ENCODE data around the gene GBP7.

Gene GBP7

DNA sequence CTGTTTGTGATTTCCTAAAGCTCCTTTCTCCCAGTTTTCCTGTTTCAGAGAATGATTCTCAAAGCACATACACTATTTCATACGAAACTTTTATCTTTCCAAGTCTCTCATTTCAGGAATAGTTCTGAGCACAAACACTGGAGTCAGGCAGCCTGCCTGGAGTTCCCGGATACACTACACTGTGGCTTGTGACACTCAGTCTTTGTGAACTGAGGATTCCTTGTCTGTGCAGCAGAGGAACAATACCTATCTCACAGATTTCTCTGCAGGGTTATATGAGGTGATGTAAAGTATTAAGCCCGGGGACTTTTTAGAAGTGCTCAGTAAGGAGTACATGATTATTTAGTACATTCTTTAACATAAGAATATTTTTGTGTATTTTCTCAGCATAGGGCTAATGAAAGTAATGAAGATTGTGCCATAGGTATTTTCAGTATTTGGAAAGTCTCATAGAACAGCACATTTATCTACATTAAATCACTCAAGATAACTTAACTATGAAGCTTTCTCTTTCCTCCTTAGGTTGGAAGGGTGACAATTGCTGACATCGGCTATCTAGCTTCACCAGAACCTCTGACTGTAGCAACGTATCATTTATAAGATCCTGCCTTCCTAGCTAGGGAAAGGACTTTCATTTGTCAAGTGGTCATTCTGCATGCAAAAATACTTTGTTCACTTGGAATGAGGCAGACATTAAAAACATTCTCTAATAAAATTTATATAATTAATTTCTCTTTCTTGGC, 62.8 kb downstream of the GBP7 start:
- TF ChIP-seq, protein P1, sequence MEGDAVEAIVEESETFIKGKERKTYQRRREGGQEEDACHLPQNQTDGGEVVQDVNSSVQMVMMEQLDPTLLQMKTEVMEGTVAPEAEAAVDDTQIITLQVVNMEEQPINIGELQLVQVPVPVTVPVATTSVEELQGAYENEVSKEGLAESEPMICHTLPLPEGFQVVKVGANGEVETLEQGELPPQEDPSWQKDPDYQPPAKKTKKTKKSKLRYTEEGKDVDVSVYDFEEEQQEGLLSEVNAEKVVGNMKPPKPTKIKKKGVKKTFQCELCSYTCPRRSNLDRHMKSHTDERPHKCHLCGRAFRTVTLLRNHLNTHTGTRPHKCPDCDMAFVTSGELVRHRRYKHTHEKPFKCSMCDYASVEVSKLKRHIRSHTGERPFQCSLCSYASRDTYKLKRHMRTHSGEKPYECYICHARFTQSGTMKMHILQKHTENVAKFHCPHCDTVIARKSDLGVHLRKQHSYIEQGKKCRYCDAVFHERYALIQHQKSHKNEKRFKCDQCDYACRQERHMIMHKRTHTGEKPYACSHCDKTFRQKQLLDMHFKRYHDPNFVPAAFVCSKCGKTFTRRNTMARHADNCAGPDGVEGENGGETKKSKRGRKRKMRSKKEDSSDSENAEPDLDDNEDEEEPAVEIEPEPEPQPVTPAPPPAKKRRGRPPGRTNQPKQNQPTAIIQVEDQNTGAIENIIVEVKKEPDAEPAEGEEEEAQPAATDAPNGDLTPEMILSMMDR (conservative IDR thresholded peaks at IDR 0.05; ENCODE audit: low read depth, low read length): no peak
- no peak overlapping the region for H3K27ac ChIP-seq
- no peak overlapping the region for H3K9ac ChIP-seq
- H3K4me2 ChIP-seq: no peak overlapping the region
- H3K27me3 ChIP-seq (ENCODE audit: insufficient read depth, low read depth): no peaks in the 10 kb centered on the region
- H2AFZ ChIP-seq (ENCODE audit: low read depth): no peak overlapping the region
- H3K36me3 ChIP-seq (ENCODE audit: insufficient read depth): no peaks in the 10 kb centered on the region
- no peak overlapping the region for H3K4me3 ChIP-seq (IDR thresholded peaks at IDR 0.05; ENCODE audit: insufficient read depth, low read depth, low read length)
- H3K4me1 ChIP-seq (ENCODE audit: low read depth, poor library complexity, severe bottlenecking): no peaks in the 10 kb centered on the region
- H3K79me2 ChIP-seq (ENCODE audit: insufficient read depth, low read depth): no peaks in the 10 kb centered on the region
- no peaks in the 10 kb centered on the region for H4K20me1 ChIP-seq (ENCODE audit: insufficient read depth)

DNA sequence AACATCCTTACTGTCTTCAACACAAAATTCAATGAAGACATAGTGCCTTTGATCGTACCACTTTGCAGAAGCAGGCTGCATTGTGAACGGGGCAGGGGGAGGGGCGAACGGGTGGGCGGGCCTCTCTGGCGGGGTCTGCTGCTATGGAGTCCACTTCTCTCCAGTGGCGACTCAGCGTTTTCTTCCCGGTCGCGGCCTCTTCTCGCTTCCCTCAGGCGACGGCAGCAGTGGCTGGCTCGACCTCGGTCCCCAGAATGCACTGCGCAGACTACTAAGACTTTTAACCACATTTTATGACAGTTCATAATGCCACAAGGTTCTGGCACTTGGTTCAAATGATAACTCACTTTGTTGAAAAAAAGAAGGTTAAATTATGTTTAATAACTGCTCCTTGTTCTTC, 71.1 kb downstream of the GBP7 start:
- Histone ChIP-seq H3K36me3 (ENCODE audit: insufficient read depth) (no peaks in the 10 kb centered on the region), H3K9ac (no peak overlapping the region), H3K27me3 (ENCODE audit: insufficient read depth, low read depth) (no peaks in the 10 kb centered on the region), H3K4me2 (no peak overlapping the region), H3K4me3 (IDR thresholded peaks at IDR 0.05; ENCODE audit: insufficient read depth, low read depth, low read length) (no peak overlapping the region), H3K27ac (no peak overlapping the region), H3K4me1 (ENCODE audit: low read depth, poor library complexity, severe bottlenecking) (no peaks in the 10 kb centered on the region), H4K20me1 (ENCODE audit: insufficient read depth) (no peaks in the 10 kb centered on the region), H3K79me2 (ENCODE audit: insufficient read depth, low read depth) (no peaks in the 10 kb centered on the region), H2AFZ (ENCODE audit: low read depth) (no peak overlapping the region)
- TF ChIP-seq, protein P1 (conservative IDR thresholded peaks at IDR 0.05; ENCODE audit: low read depth, low read length): no peak

GRCh38 chr1:89104147-89104546, 71.7 kb downstream of the GBP7 start:
- H3K36me3 ChIP-seq (ENCODE audit: insufficient read depth): no peaks in the 10 kb centered on the region

DNA sequence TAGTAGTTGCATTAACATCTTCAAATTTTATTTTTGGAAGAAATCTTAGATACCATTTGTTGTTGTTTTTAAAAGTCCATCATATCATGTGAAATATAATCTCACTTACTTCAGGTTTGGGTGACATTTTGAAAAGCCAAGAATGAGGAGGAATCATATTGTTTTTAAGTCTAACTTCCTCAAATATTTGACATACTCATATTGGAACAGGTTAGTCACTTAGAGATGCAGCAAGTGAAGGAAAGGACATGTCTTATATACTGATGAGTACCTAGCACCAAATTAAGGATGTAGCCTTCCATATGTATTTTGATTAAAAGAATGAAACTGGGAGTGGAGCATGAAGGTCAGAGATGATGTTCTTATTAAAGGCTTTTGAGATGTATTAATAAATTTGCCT, 73.8 kb downstream of the GBP7 start:
- Histone ChIP-seq H3K79me2 (ENCODE audit: insufficient read depth, low read depth) (no peaks in the 10 kb centered on the region), H3K27me3 (ENCODE audit: insufficient read depth, low read depth) (no peaks in the 10 kb centered on the region), H3K9ac (no peak overlapping the region), H3K4me3 (IDR thresholded peaks at IDR 0.05; ENCODE audit: insufficient read depth, low read depth, low read length) (no peak overlapping the region), H3K27ac (no peak overlapping the region), H3K4me2 (no peak overlapping the region), H2AFZ (ENCODE audit: low read depth) (no peak overlapping the region), H3K36me3 (ENCODE audit: insufficient read depth) (no peaks in the 10 kb centered on the region), H4K20me1 (ENCODE audit: insufficient read depth) (no peaks in the 10 kb centered on the region), H3K4me1 (ENCODE audit: low read depth, poor library complexity, severe bottlenecking) (no peaks in the 10 kb centered on the region)
- TF ChIP-seq, protein P1 (conservative IDR thresholded peaks at IDR 0.05; ENCODE audit: low read depth, low read length): no peak

More at GRCh38 chr1:89104147-89104546, 71.7 kb downstream of the GBP7 start:
- TF ChIP-seq, protein P1 (conservative IDR thresholded peaks at IDR 0.05; ENCODE audit: low read depth, low read length): no peak
- Histone ChIP-seq H3K9ac (no peak overlapping the region), H3K27me3 (ENCODE audit: insufficient read depth, low read depth) (no peaks in the 10 kb centered on the region), H3K4me2 (no peak overlapping the region), H3K4me3 (IDR thresholded peaks at IDR 0.05; ENCODE audit: insufficient read depth, low read depth, low read length) (no peak overlapping the region), H3K79me2 (ENCODE audit: insufficient read depth, low read depth) (no peaks in the 10 kb centered on the region), H2AFZ (ENCODE audit: low read depth) (no peak overlapping the region), H4K20me1 (ENCODE audit: insufficient read depth) (no peaks in the 10 kb centered on the region), H3K4me1 (ENCODE audit: low read depth, poor library complexity, severe bottlenecking) (no peaks in the 10 kb centered on the region), H3K27ac (no peak overlapping the region)
